ENCODE results near the gene ESYT2. TPM values are rescaled to one million over a fixed set of nuclear protein-coding genes. Genes with fewer than 3 reads are reported as not detected.

Gene ESYT2
- total and polyA plus RNA-seq, 2 experiments from 2014 or later: 15.8 to 40.3 TPM

- TF ChIP-seq, protein P1, sequence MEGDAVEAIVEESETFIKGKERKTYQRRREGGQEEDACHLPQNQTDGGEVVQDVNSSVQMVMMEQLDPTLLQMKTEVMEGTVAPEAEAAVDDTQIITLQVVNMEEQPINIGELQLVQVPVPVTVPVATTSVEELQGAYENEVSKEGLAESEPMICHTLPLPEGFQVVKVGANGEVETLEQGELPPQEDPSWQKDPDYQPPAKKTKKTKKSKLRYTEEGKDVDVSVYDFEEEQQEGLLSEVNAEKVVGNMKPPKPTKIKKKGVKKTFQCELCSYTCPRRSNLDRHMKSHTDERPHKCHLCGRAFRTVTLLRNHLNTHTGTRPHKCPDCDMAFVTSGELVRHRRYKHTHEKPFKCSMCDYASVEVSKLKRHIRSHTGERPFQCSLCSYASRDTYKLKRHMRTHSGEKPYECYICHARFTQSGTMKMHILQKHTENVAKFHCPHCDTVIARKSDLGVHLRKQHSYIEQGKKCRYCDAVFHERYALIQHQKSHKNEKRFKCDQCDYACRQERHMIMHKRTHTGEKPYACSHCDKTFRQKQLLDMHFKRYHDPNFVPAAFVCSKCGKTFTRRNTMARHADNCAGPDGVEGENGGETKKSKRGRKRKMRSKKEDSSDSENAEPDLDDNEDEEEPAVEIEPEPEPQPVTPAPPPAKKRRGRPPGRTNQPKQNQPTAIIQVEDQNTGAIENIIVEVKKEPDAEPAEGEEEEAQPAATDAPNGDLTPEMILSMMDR (IDR thresholded peaks at IDR 0.05; ENCODE audit: low read depth, low read length): peak; percentile 82
- H3K4me3 ChIP-seq: no peak overlapping the region
- no peaks in the 10 kb centered on the region for H3K36me3 ChIP-seq
- H3K27me3 ChIP-seq: no peaks in the 10 kb centered on the region
- DNase-seq (ENCODE audit: low read depth in 1 of 2, low spot score in 1 of 2): peak; percentile 51 to 92
- no peak overlapping the region for H3K27ac ChIP-seq
- H3K9me3 ChIP-seq (ENCODE audit: low read depth): no peaks in the 10 kb centered on the region
- H3K4me1 ChIP-seq (ENCODE audit: low read depth): no peaks in the 10 kb centered on the region
These were observed 133.4 kb downstream of the ESYT2 start for GRCh38 chr7:158695726-158696452.

GRCh38 chr7:158695056-158695455 is 134.3 kb downstream of the ESYT2 start:
- Histone ChIP-seq H3K4me1 (ENCODE audit: low read depth) (no peaks in the 10 kb centered on the region), H3K9me3 (ENCODE audit: low read depth) (no peaks in the 10 kb centered on the region), H3K36me3 (no peaks in the 10 kb centered on the region), H3K4me3 (no peak overlapping the region), H3K27me3 (no peaks in the 10 kb centered on the region), H3K27ac (no peak overlapping the region)
- DNase-seq (ENCODE audit: low read depth in 1 of 2, low spot score in 1 of 2): no peak
- TF ChIP-seq, protein P1 (IDR thresholded peaks at IDR 0.05; ENCODE audit: low read depth, low read length): no peak

DNA sequence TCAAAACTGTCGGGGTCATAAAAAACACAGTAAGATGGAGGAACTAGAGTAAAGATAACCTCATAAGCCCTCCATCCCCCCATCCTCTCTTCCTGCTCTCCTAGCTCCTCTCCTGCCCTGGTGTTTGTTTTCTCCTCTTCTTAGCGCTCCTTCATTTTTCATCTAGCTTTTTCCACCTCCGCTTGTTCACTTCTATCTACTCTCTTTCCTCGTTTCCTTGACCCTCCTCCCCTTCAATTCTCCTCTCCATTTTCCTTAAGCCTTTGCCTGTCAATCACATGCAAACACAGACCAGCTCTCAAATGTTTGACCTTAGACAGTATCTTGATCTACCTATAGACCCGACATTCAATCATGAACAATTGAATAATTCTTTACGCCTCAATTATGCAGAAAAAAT is 134.7 kb downstream of the ESYT2 start:
- TF ChIP-seq, protein P1 (IDR thresholded peaks at IDR 0.05; ENCODE audit: low read depth, low read length): no peak
- Histone ChIP-seq H3K27ac (no peak overlapping the region), H3K36me3 (no peaks in the 10 kb centered on the region), H3K9me3 (ENCODE audit: low read depth) (no peaks in the 10 kb centered on the region), H3K4me3 (no peak overlapping the region), H3K27me3 (no peaks in the 10 kb centered on the region), H3K4me1 (ENCODE audit: low read depth) (no peaks in the 10 kb centered on the region)
- DNase-seq (ENCODE audit: low read depth in 1 of 2, low spot score in 1 of 2): no peak

GRCh38 chr7:158689488-158689887 is 139.8 kb downstream of the ESYT2 start:
- Histone ChIP-seq H3K4me1 (ENCODE audit: low read depth) (no peaks in the 10 kb centered on the region), H3K4me3 (no peak overlapping the region), H3K9me3 (ENCODE audit: low read depth) (no peaks in the 10 kb centered on the region), H3K27me3 (no peaks in the 10 kb centered on the region), H3K27ac (no peak overlapping the region), H3K36me3 (no peaks in the 10 kb centered on the region)
- no peak for DNase-seq (ENCODE audit: low read depth in 1 of 2, low spot score in 1 of 2)
- TF ChIP-seq, protein P1 (IDR thresholded peaks at IDR 0.05; ENCODE audit: low read depth, low read length): no peak

DNA sequence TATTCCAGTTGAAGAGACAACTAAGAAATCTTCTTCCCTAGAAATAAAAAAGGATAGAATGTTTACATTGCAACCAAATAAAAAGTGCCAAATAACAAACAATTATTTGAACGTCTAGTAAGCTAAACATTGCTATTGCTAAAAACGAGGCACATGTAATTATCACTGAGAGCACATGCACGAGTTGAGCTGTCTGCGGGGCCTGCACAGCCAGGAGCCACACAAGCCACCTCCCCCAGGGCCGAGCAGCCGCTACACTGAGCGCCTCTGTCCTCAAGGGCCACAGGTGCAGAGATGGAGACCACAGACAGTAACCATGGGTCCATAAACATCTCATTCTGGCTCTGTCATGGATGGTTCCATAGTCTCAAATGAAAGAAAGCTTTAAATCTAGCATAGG is 141.9 kb downstream of the ESYT2 start:
- Histone ChIP-seq H3K27me3 (no peaks in the 10 kb centered on the region), H3K4me1 (ENCODE audit: low read depth) (no peaks in the 10 kb centered on the region), H3K4me3 (no peak overlapping the region), H3K27ac (no peak overlapping the region), H3K36me3 (no peaks in the 10 kb centered on the region), H3K9me3 (ENCODE audit: low read depth) (no peaks in the 10 kb centered on the region)
- no peak for DNase-seq (ENCODE audit: low read depth in 1 of 2, low spot score in 1 of 2)
- TF ChIP-seq, protein P1 (IDR thresholded peaks at IDR 0.05; ENCODE audit: low read depth, low read length): no peak

All from cardiac muscle cell (in vitro differentiated cells and primary cell).